ENCODE data around the gene IL3.

- TF ChIP-seq EP300 (IDR thresholded peaks at IDR 0.05): no peak
- no peak for TF ChIP-seq CTCF (IDR thresholded peaks at IDR 0.05)
These were observed 36.4 kb downstream of the IL3 start for GRCh38 chr5:132096904-132097303.
